GM12874 (cell line): ENCODE measurements around the gene BCL2L13.

ENCODE experiments used
- TF ChIP-seq, protein P1 (sequence below): IDR thresholded peaks from 2 replicates; pipeline ENCODE4 v1.5.1; 2011; ENCODE audit warnings: low read depth, mild to moderate bottlenecking, control low read depth, low read length, moderate library complexity; ENCODE audit not compliant: insufficient read depth

The BCL2L13 gene

DNA sequence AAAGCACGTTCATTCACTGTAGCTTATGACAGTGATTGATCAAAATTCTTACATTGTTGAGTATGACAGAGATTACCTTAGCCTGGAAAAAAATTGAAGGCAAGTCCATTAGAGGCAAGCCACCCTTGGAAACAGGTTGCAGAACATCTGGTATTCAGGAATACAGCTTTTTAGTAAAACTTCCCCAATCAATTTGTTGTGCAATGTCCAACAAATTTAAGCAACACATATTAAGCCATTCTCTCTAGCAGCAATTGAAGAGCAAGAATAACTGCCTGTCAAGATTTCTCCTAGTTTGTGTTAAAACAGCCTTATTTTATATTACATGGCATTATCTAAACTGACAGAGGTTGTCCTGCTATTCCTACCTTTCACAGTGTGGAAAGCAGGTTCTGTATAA lies 37.0 kb downstream of the BCL2L13 start:
- TF ChIP-seq, protein P1, sequence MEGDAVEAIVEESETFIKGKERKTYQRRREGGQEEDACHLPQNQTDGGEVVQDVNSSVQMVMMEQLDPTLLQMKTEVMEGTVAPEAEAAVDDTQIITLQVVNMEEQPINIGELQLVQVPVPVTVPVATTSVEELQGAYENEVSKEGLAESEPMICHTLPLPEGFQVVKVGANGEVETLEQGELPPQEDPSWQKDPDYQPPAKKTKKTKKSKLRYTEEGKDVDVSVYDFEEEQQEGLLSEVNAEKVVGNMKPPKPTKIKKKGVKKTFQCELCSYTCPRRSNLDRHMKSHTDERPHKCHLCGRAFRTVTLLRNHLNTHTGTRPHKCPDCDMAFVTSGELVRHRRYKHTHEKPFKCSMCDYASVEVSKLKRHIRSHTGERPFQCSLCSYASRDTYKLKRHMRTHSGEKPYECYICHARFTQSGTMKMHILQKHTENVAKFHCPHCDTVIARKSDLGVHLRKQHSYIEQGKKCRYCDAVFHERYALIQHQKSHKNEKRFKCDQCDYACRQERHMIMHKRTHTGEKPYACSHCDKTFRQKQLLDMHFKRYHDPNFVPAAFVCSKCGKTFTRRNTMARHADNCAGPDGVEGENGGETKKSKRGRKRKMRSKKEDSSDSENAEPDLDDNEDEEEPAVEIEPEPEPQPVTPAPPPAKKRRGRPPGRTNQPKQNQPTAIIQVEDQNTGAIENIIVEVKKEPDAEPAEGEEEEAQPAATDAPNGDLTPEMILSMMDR = no peak

DNA sequence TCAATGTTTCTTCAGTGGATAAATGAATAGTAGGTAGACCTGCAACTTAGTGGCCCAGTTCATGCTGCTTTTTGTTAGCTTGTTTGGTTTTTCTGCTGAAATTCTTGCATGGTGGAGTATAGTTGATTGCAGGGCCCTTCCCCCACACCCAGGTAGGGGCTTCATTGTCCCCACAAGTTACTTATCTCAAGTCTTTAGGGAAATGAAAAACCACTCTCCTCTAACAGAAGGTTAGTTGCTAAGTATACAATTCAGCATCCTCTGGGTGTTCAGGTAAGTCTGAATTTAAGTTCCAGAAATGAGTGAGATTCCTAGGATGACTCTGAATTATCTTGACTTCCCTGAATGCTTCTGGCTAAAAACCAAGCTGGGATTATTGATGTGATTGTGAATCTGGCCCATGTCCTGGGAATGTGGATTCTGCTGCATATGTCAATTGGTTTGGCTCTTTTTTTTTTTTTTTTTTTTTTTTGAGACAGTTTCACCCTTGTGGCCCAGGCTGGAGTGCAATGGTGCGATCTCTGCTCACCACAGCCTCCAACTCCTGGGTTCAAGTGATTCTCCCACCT lies 40.3 kb downstream of the BCL2L13 start:
- TF ChIP-seq, protein P1 = no peak

DNA sequence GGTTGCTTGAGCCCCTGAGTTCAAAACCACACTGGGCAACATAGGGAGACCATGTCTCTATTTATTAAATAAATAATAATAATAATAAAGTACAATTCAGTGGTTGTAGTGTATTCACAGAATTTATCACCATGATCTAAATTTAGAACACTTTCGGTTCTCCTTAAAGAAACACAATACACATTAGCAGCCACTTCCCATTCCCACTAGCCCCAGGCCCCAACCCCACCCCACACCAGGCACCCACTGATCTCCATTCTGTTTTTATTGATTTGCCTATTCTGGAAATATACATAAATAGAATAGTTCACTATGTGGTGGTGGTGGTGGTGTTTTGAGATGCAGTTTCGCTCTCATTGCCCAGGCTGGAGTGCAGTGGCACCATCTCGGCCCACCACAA lies 45.7 kb downstream of the BCL2L13 start:
- TF ChIP-seq, protein P1 = no peak

DNA sequence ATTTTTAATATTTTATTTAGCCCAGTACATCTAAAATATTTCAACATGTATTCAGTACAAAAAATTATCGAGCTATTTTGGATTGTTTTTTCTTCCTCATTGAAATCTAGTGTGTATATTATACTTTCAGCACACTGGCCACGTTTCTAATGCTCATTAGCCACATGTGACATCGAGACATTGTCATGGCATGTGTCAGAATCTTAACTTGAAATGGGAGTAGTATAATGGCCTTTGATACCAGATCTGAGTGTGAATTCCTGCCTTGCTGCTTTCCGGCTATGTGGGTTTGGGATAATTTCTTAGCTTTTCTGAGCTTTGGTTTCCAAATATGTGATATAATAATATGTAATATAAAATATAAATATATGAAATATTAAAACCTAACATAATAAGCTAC lies 54.3 kb downstream of the BCL2L13 start:
- TF ChIP-seq, protein P1 = no peak

DNA sequence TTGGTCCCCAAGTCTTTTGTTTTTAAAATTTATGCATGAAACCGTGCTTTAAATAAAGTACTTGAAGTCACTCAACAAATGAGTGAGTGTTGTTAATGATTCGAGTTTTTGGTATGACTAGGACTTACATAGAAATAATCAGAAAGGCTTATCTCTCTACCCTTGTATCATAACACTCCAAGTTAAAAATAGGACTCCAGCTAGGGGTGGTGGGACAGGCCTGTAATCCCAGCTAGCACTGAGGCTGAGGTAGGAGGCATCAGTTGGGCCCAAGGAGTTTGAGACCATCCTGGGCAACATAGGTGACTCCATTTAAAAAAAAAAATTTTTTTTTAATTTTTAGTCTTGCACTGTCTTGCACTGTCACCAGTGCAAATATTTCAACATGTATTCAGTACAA lies 55.6 kb downstream of the BCL2L13 start:
- TF ChIP-seq, protein P1 = no peak

DNA sequence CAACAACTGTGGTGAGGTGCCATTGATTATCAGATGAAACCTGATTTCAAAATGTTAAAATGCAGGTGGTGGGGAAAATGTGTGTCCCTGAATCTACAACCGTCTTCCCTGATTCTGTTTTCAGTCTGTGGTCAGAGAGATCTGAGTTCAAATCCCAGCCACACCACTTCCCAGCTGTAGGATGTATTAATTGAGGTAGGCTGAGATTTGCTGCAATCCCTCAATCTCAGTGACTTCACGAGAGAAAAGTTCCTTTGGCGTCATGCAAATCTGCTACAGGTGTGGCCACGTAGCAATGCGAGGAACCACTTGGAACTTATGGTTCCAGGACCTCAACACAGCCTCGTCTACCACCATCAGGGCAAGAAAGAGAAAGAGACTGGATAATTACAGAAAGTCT lies 56.2 kb downstream of the BCL2L13 start:
- TF ChIP-seq, protein P1 = no peak

DNA sequence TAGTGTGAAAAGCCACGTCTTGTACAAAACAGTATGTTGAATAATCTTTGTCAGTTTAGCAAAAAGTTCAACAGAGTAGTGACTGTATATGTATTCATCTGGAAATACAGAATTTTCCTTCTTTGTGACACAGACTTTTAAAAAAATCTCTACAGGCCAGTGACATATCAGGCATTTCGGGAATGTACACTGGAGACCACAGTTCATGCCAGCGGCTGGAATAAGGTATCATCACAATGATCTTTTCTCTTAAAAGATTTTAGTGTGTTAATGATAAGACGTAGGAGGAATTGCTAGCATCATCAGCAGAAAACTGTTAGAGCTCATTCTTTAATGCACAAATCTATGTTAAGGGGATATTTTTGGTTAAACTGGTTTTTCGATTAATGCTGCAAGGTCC lies 57.4 kb downstream of the BCL2L13 start:
- TF ChIP-seq, protein P1 = no peak

DNA sequence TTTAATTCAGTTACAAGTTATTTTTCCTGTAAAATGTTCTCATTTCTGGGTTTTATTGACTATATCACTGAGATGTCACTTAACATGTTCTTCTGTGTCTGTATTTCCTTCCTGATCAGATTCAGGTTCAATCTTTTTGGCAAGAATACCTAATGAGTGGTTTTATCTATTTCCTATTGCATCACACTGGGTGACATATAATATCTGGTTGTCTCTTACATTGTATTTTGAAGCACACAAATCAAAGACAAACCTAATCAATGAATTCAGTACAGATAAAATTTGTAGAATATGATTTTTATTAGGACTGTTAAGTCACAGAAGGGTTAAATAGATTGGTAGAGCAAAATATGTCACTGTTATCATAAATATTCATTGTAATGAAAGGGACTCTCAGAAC lies 60.4 kb downstream of the BCL2L13 start:
- TF ChIP-seq, protein P1 = no peak
